ENCODE results near the gene MEIOC. TPM values are rescaled to one million over a fixed set of nuclear protein-coding genes. Genes with fewer than 3 reads are reported as not detected.
A peak's percentile ranks its signal among the peaks of the same experiment; 100 is the strongest.

The MEIOC gene
- total and polyA plus RNA-seq, 9 of the 15 experiments (the other 6 are each of a cell fraction or from before 2014, with no cell fraction given), result 0.04 to 0.23 (median 0.06) TPM; not detected in 5

DNA sequence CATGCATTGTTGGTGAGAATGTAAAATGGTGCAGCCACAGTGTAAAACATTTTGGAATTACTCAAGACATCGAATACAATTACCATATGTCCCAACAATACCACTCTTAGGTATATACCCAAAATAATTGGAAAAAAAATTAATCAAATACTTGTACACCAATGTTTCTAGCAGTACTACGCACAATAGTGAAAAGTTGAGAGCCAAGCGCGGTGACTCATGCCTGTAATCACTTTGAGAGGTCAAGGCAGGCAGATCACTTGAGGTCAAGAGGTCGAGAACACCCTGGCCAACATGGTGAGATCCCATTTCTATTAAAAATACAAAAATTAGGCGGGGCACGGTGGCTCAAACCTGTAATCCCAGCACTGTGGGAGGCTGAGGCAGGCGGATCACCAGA, 3.5 kb upstream of the MEIOC start (continued):
- TF ChIP-seq TEAD4 (IDR thresholded peaks at IDR 0.05; ENCODE audit: low read length), result no peak
- no peak for TF ChIP-seq TEAD4 (CRISPR knock-in tag; IDR thresholded peaks at IDR 0.05; ENCODE audit: borderline replicate concordance)
- no peak for TF ChIP-seq HSF4 (CRISPR knock-in tag; IDR thresholded peaks at IDR 0.05; ENCODE audit: borderline replicate concordance)
- no peak for TF ChIP-seq SRSF1 (IDR thresholded peaks at IDR 0.05; ENCODE audit: low read depth, low read length)
- TF ChIP-seq MCM3 (IDR thresholded peaks at IDR 0.05), result no peak
- no peak for TF ChIP-seq SLC30A9 (CRISPR knock-in tag; IDR thresholded peaks at IDR 0.05)
- no peak for TF ChIP-seq ZNF134 (CRISPR knock-in tag; conservative IDR thresholded peaks at IDR 0.05)
- no peak for TF ChIP-seq TCF7 (IDR thresholded peaks at IDR 0.05; ENCODE audit: borderline replicate concordance)
- TF ChIP-seq, protein P1, sequence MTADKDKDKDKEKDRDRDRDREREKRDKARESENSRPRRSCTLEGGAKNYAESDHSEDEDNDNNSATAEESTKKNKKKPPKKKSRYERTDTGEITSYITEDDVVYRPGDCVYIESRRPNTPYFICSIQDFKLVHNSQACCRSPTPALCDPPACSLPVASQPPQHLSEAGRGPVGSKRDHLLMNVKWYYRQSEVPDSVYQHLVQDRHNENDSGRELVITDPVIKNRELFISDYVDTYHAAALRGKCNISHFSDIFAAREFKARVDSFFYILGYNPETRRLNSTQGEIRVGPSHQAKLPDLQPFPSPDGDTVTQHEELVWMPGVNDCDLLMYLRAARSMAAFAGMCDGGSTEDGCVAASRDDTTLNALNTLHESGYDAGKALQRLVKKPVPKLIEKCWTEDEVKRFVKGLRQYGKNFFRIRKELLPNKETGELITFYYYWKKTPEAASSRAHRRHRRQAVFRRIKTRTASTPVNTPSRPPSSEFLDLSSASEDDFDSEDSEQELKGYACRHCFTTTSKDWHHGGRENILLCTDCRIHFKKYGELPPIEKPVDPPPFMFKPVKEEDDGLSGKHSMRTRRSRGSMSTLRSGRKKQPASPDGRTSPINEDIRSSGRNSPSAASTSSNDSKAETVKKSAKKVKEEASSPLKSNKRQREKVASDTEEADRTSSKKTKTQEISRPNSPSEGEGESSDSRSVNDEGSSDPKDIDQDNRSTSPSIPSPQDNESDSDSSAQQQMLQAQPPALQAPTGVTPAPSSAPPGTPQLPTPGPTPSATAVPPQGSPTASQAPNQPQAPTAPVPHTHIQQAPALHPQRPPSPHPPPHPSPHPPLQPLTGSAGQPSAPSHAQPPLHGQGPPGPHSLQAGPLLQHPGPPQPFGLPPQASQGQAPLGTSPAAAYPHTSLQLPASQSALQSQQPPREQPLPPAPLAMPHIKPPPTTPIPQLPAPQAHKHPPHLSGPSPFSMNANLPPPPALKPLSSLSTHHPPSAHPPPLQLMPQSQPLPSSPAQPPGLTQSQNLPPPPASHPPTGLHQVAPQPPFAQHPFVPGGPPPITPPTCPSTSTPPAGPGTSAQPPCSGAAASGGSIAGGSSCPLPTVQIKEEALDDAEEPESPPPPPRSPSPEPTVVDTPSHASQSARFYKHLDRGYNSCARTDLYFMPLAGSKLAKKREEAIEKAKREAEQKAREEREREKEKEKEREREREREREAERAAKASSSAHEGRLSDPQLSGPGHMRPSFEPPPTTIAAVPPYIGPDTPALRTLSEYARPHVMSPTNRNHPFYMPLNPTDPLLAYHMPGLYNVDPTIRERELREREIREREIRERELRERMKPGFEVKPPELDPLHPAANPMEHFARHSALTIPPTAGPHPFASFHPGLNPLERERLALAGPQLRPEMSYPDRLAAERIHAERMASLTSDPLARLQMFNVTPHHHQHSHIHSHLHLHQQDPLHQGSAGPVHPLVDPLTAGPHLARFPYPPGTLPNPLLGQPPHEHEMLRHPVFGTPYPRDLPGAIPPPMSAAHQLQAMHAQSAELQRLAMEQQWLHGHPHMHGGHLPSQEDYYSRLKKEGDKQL (CRISPR knock-in tag; IDR thresholded peaks at IDR 0.05; ENCODE audit: borderline replicate concordance), result no peak
- TF ChIP-seq CC2D1A (IDR thresholded peaks at IDR 0.05), result no peak
- TF ChIP-seq, protein P2, sequence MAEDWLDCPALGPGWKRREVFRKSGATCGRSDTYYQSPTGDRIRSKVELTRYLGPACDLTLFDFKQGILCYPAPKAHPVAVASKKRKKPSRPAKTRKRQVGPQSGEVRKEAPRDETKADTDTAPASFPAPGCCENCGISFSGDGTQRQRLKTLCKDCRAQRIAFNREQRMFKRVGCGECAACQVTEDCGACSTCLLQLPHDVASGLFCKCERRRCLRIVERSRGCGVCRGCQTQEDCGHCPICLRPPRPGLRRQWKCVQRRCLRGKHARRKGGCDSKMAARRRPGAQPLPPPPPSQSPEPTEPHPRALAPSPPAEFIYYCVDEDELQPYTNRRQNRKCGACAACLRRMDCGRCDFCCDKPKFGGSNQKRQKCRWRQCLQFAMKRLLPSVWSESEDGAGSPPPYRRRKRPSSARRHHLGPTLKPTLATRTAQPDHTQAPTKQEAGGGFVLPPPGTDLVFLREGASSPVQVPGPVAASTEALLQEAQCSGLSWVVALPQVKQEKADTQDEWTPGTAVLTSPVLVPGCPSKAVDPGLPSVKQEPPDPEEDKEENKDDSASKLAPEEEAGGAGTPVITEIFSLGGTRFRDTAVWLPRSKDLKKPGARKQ (CRISPR knock-in tag; IDR thresholded peaks at IDR 0.05), result no peak
- TF ChIP-seq, protein P3, sequence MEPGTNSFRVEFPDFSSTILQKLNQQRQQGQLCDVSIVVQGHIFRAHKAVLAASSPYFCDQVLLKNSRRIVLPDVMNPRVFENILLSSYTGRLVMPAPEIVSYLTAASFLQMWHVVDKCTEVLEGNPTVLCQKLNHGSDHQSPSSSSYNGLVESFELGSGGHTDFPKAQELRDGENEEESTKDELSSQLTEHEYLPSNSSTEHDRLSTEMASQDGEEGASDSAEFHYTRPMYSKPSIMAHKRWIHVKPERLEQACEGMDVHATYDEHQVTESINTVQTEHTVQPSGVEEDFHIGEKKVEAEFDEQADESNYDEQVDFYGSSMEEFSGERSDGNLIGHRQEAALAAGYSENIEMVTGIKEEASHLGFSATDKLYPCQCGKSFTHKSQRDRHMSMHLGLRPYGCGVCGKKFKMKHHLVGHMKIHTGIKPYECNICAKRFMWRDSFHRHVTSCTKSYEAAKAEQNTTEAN (CRISPR knock-in tag; IDR thresholded peaks at IDR 0.05), result no peak
- peak; percentile 48; the same call in 1 of the 2 replicates for TF ChIP-seq JUND (IDR thresholded peaks at IDR 0.05; ENCODE audit: borderline replicate concordance, low read depth, low read length)
- no peak; the same call in 2 of the 3 replicates for TF ChIP-seq JUND (tag; IDR thresholded peaks at IDR 0.05; ENCODE audit: borderline replicate concordance, low read depth, low read length)
- TF ChIP-seq CHD1 (IDR thresholded peaks at IDR 0.05; ENCODE audit: low read length), result no peak
- no peak for TF ChIP-seq SMARCA5 (IDR thresholded peaks at IDR 0.05)
- TF ChIP-seq, protein P4, sequence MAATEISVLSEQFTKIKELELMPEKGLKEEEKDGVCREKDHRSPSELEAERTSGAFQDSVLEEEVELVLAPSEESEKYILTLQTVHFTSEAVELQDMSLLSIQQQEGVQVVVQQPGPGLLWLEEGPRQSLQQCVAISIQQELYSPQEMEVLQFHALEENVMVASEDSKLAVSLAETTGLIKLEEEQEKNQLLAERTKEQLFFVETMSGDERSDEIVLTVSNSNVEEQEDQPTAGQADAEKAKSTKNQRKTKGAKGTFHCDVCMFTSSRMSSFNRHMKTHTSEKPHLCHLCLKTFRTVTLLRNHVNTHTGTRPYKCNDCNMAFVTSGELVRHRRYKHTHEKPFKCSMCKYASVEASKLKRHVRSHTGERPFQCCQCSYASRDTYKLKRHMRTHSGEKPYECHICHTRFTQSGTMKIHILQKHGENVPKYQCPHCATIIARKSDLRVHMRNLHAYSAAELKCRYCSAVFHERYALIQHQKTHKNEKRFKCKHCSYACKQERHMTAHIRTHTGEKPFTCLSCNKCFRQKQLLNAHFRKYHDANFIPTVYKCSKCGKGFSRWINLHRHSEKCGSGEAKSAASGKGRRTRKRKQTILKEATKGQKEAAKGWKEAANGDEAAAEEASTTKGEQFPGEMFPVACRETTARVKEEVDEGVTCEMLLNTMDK (IDR thresholded peaks at IDR 0.05; ENCODE audit: borderline replicate concordance, insufficient read depth, low read depth, low read length, poor library complexity, severe bottlenecking), result no peak
- no peak for TF ChIP-seq CREBBP (IDR thresholded peaks at IDR 0.05; ENCODE audit: low read depth, low read length)
- TF ChIP-seq PML (IDR thresholded peaks at IDR 0.05; ENCODE audit: low read length), result no peak
- TF ChIP-seq SREBF1 (IDR thresholded peaks at IDR 0.05; ENCODE audit: borderline replicate concordance, low read depth, low read length), result no peak

All from K562 (cell line).